Amygdala (tissue), 56 donors: ENCODE data around the gene TTPAL.

ENCODE experiments used
- DNase-seq, 56 donors: peaks; one replicate each; lab custom pipeline; 2025; lab: John Stamatoyannopoulos, UW

The TTPAL gene

GRCh38 chr20:44475694-44476560, at the start of gene TTPAL:
Gene TTPAL (plus strand): TSS chr20:44475874. CDS start chr20:44480000, 4,126 bp downstream.
- DNase-seq = peak; percentile 8 to 89 (median 73)

DNA sequence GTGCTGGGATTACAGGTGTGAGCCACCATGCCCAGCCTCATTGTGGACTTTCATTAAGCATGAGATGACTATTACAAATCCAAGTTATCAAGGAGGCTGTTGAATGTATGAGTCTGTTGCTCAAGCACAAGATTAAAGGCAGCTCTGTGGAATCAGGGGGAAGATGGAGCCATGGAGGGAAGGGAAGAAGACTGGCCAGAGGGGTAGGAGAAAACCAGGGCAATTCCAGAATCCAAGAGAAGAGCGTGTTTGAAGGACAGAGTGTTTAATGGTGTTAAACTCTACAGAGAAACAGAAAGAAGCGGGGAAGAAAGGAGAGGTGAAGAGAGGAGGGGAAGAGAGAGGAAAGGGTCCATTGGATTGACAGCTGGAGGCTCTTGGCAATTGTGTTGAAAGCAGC, 49.8 kb upstream of the TTPAL start:
- DNase-seq = no peak

DNA sequence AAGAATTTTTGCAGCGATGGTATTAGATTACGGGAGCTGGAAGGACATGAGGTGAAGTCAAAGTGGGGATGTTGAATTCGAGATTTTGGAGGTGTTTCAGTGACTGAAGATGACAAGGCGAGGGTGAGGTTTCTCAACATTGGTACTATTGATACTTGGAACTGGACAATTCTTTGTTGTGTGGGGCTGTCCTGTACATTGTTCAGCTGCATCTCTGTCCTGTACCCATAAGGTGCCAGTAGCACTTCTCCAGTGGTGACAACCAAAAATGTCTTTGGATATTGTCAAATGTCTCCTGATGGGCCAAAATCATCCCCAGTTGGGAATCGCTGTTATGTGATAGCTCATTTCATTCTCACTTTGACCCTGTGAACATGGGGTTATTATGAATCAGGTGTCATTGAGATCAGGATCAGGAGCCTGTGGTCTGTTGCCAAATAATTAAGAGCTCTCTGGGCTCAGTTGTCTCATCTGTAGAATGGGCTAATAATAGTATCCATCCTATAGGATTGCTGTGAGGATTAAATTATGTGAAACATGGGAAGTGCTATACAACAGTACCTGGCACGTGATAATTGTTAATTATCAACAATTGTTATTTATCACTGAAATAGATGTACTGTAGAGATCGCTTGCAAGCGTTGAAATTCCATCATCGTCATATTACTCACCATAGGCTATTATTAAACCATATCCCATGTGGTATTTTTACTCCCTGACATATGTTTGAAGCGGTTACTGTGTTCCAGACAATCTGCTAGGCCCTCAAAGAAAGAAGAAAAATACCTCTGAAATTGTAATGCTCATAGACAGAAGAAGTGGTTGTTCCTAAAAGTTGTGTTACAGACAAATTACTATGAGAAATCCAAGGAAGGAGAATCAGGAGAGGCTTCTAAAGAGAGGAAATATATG, 48.5 kb upstream of the TTPAL start:
- DNase-seq = no peak

- no peak for DNase-seq
Measured at GRCh38 chr20:44427804-44428173, 47.9 kb upstream of the TTPAL start.

DNA sequence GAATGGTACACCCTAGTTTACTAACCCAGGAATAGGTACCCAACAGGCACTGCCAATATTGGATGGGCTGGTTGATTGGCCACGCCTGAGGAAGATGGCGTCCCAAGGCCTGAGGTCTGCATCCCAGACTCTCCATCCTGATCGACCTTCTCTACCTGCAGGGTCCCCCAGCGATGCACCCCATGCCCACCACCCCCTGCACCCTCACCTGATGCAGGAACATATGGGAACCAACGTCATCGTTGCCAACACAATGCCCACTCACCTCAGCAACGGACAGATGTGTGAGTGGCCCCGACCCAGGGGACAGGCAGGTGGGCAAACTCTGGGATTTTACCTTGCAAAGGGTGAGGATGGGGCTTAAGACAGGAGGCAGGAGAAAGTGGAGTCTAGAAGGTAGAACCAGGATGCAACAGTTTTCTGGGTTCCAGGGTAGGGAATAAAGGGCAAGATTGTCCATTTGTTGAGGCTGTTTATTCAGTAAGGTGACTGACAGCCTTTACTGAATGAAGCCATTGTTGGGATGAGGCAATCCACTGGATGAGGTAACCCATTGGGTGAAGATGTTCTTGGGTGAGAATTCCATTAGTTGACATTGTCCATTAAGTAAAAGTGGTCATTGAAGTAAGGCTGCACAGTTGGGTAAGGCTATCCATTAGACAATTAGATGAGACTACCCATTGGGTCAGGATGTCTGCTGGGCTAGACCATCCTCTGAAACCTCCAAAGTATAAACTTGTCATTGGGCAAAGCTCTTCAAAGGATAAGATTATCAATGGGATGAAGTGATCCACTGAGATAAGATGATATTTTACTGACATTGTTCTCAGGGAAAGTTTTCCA, 47.3 kb upstream of the TTPAL start:
- DNase-seq = no peak

GRCh38 chr20:44429017-44429339, 46.7 kb upstream of the TTPAL start:
- DNase-seq = no peak

DNA sequence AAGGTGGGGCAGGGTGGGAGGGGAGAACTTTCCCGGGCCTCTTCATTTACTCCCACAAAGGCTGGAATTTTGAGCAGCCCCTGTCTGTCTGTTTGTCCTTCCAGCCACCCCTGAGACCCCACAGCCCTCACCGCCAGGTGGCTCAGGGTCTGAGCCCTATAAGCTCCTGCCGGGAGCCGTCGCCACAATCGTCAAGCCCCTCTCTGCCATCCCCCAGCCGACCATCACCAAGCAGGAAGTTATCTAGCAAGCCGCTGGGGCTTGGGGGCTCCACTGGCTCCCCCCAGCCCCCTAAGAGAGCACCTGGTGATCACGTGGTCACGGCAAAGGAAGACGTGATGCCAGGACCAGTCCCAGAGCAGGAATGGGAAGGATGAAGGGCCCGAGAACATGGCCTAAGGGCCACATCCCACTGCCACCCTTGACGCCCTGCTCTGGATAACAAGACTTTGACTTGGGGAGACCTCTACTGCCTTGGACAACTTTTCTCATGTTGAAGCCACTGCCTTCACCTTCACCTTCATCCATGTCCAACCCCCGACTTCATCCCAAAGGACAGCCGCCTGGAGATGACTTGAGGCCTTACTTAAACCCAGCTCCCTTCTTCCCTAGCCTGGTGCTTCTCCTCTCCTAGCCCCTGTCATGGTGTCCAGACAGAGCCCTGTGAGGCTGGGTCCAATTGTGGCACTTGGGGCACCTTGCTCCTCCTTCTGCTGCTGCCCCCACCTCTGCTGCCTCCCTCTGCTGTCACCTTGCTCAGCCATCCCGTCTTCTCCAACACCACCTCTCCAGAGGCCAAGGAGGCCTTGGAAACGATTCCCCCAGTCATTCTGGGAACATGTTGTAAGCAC, 46.0 kb upstream of the TTPAL start:
- DNase-seq = no peak

DNA sequence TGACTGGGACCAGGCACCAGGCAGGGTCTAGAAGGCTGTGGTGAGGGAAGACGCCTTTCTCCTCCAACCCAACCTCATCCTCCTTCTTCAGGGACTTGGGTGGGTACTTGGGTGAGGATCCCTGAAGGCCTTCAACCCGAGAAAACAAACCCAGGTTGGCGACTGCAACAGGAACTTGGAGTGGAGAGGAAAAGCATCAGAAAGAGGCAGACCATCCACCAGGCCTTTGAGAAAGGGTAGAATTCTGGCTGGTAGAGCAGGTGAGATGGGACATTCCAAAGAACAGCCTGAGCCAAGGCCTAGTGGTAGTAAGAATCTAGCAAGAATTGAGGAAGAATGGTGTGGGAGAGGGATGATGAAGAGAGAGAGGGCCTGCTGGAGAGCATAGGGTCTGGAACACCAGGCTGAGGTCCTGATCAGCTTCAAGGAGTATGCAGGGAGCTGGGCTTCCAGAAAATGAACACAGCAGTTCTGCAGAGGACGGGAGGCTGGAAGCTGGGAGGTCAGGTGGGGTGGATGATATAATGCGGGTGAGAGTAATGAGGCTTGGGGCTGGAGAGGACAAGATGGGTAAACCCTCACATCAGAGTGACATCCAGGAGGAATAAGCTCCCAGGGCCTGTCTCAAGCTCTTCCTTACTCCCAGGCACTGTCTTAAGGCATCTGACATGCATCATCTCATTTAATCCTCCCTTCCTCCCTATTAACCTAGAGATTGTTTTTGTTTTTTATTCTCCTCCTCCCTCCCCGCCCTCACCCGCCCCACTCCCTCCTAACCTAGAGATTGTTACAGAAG, 45.2 kb upstream of the TTPAL start:
- DNase-seq = no peak

DNA sequence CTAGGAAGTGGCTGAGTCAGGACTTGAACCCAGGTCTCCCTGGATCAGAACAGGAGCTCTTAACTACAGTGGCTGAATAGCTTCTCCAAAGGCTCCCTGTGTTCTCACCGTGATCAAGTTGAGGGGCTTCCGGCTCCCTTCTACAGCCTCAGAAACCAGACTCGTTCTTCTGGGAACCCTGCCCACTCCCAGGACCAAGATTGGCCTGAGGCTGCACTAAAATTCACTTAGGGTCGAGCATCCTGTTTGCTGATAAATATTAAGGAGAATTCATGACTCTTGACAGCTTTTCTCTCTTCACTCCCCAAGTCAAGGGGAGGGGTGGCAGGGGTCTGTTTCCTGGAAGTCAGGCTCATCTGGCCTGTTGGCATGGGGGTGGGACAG, 44.6 kb upstream of the TTPAL start:
- DNase-seq = no peak

DNA sequence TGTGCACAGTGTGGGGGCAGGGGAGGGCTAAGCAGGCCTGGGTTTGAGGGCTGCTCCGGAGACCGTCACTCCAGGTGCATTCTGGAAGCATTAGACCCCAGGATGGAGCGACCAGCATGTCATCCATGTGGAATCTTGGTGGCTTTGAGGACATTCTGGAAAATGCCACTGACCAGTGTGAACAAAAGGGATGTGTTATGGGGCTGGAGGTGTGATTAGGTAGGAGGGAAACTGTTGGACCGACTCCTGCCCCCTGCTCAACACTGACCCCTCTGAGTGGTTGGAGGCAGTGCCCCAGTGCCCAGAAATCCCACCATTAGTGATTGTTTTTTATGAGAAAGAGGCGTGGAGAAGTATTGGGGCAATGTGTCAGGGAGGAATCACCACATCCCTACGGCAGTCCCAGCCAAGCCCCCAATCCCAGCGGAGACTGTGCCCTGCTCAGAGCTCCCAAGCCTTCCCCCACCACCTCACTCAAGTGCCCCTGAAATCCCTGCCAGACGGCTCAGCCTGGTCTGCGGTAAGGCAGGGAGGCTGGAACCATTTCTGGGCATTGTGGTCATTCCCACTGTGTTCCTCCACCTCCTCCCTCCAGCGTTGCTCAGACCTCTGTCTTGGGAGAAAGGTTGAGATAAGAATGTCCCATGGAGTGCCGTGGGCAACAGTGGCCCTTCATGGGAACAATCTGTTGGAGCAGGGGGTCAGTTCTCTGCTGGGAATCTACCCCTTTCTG, 44.0 kb upstream of the TTPAL start:
- no peak for DNase-seq

GRCh38 chr20:44432618-44433577, 42.8 kb upstream of the TTPAL start:
- DNase-seq = no peak

GRCh38 chr20:44433751-44434538, 41.7 kb upstream of the TTPAL start:
- no peak for DNase-seq

DNA sequence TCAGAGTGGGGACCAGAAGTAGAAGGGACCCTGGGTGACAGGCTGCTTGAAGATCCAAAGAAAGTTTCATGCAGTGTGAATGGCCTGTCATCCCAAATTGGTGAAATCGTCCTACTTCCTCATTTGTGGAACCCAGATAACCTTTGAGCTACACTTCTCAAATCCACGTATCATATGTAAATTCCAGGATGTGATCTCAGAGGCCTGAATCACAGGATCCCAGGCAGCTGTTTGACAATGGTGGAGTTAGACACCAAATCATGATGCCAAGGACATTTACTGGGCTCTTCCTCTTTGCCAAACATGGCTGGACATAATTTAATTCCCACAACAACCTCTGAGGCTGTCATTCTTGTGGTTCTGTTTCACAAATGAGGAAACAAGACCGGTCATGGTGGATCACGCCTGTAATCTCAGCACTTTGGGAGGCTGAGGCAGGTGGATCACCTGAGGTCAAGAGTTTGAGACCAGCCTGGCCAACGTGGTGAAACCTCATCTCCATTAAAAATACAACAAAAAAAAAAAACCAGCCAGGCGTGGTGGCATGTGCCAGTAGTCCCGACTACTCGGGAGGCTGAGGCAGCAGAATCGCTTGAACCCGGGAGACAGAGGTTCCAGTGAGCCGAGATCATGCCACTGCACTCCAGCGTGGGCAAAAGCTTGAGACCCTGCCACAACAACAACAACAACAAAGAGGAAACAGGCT, 39.9 kb upstream of the TTPAL start:
- DNase-seq = no peak

DNA sequence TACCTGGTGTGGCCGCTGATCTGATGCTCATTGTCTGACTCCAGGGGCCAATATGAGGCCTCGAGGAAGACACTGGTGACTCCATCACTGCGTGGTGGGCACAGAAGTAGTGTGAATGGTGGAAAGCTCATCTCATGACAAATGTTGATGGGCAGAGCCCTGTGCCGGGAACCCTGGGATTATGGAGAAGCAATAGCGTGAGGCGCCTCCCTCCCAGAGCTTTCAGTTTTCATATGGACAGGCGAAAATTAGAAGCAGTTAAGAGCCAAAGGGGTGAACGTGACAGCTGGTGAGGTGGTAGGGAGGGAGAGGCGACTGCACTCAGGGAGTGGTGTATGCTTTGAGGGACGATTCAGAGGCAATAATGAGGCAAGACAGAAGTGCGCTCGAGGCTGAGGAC, 39.3 kb upstream of the TTPAL start:
- no peak for DNase-seq

- DNase-seq = no peak
Measured at GRCh38 chr20:44437497-44437896, 38.2 kb upstream of the TTPAL start.

- DNase-seq = no peak
Measured at GRCh38 chr20:44438782-44439181, 36.9 kb upstream of the TTPAL start.
